Sigmoid colon (tissue), 4 donors: ENCODE results near the gene TECTA.

Source experiments
- EP300 ChIP-seq, 4 donors: sonication (generic); formaldehyde crosslinking; IDR thresholded peaks; one replicate each; pipeline ENCODE4 v1.6.1; 2017; ENCODE audit warnings: antibody characterized with exemption in 4 of 4
- TF ChIP-seq, protein P1 (sequence below), 4 experiments: fragments of 450-650 bp in 3 of 4; fragments of 200-600 bp in 1 of 4; IDR thresholded peaks; one replicate each; pipeline ENCODE4 v1.5.1; 2016 to 2019; ENCODE audit warnings: antibody characterized with exemption in 4 of 4, mild to moderate bottlenecking in 3 of 4, moderate library complexity in 2 of 4

DNA sequence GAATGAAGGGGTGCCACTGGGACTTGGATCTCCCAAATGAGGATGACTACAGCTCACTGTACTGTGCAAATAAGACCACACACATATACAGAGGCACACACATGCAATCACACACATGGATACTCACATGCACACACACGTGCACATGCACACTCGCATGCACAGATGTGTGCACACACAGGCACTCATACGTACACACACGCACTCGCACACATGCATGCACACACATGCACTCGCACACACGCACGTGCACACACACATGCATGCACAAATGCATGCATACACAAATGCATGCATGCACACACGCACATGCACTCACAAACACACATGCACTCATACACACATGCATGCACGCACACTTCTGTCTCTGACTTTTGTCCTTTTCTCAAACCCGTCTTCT, 36.0 kb downstream of the TECTA start:
- TF ChIP-seq, protein P1, sequence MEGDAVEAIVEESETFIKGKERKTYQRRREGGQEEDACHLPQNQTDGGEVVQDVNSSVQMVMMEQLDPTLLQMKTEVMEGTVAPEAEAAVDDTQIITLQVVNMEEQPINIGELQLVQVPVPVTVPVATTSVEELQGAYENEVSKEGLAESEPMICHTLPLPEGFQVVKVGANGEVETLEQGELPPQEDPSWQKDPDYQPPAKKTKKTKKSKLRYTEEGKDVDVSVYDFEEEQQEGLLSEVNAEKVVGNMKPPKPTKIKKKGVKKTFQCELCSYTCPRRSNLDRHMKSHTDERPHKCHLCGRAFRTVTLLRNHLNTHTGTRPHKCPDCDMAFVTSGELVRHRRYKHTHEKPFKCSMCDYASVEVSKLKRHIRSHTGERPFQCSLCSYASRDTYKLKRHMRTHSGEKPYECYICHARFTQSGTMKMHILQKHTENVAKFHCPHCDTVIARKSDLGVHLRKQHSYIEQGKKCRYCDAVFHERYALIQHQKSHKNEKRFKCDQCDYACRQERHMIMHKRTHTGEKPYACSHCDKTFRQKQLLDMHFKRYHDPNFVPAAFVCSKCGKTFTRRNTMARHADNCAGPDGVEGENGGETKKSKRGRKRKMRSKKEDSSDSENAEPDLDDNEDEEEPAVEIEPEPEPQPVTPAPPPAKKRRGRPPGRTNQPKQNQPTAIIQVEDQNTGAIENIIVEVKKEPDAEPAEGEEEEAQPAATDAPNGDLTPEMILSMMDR (IDR thresholded peaks at IDR 0.05) = no peak
- no peak for TF ChIP-seq EP300 (IDR thresholded peaks at IDR 0.05)
